GM19467 (cell line): ENCODE results near the gene LAMA1.

Experiments used
- ATAC-seq: cut with Tn5 transposase; IDR thresholded peaks from one replicate; pipeline ENCODE4 v1.9.1; 2021; ENCODE audit warnings: mild to moderate bottlenecking, moderate library complexity; ENCODE audit not compliant: unreplicated experiment

Gene LAMA1

DNA sequence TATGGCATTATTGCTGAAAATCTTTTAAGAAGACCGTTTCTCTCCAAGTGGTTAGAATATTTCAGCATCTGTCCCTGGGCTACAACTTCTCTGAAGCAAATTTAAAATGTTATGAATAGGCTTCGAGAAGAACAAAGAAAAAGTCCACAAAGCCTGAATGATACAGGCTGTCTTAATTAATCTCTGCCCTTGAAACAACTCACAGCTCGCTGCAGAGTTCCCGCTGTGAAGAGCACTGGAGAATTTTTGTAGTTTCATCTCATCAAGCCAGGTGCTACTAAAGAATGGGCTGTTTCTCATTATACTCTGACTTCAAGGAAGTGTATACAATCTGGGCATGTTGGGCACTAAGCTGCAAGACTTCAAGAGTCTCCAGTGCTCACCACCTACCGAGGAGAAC lies 67.6 kb downstream of the LAMA1 start:
- ATAC-seq: no peak

DNA sequence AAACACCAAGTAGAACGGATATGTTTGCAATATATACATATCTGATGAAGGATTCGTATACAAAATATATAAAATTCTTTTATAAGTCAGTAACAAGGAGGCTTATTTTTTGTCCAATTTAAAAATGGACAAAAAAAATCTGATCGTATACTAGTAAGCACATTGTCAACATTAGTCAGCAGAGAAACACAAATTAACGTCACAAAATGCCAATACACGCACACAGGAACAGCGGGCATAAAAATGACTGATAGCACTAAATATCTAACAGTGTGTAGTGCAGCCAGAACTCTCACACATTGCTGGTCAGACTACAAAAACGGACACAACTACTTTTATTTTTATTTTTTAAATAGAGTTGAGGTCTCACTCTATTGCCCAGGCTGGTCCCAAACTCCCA lies 69.5 kb downstream of the LAMA1 start:
- no peak for ATAC-seq

DNA sequence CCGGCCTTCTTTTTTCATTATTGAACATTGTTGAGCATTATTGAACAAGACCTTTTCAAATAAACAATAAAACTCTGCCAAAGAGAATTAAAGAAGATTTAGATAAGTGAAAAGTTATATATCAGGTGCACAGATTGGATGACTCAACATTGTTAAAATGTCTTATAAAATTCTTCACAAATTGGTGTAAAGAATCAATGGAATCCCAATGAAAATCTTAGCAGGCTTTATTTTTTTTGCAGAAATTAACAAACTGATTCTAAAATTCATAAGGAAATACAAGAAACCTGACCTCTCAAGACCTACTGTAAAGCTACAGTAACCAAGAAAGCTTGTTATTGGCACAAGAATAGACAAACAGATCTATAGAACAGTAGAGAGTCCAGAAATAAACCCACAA lies 70.3 kb downstream of the LAMA1 start:
- ATAC-seq: no peak

DNA sequence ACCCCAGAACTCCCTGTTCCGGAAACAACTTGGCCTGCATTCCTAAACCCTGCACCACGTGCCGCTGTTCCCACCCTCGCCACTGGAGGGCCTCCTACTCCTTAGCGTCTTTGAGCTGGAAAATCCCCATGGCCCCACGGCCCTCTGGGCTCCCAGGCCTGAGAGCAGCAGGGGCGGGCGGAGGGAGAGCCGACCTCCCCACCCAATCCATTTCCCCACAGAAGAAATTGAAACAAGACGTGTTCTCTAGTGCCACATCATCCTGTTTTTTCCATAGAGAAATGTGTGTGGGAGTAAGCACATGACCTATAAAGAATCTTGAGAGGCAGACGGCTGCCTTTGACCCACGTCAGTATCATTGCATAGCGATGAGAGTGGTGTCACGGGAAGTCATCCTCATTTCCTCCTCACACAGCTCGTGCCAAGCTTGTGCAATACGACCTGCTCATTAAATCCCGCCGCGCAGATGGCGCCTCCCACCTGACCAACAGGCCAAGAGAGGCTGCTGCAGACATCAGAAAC lies 79.2 kb downstream of the LAMA1 start:
- ATAC-seq: no peak

DNA sequence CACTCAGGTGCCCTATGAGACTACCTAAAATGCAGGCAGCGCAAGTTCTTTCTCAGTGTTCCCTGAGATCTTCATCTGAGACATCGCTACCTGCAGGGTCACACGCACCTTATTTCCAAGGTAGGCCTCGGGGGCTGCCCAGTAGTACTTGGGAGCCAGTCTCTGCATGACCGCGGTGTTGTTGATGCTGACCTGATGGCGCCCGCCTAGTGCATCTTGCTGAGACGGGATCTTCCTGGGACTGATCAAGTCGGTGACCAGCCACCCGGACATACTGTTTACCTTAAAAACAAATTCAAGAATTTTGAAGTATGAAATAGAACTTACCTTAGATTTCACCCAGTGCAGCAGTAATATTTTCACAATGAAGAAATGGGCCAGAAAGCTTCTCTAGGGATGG lies 80.1 kb downstream of the LAMA1 start:
- no peak for ATAC-seq

DNA sequence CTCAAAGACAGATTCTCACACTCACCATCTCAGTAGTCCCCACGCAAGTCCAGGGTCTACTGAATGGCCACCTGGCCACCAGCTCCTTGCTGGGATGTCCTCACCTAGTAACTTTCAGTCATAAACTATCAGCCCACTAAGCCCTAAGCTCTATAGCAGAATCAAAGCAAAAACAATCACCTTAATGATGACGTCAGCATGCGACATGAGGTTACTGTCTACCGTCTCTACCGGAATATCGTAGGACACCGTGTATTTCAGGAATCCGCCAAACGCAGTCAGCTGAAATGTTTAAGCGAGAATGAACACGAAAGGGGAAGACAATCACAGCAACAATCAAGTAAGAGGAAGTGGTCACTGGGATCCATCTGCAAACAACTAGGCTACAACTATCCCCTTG lies 81.8 kb downstream of the LAMA1 start:
- ATAC-seq: no peak

DNA sequence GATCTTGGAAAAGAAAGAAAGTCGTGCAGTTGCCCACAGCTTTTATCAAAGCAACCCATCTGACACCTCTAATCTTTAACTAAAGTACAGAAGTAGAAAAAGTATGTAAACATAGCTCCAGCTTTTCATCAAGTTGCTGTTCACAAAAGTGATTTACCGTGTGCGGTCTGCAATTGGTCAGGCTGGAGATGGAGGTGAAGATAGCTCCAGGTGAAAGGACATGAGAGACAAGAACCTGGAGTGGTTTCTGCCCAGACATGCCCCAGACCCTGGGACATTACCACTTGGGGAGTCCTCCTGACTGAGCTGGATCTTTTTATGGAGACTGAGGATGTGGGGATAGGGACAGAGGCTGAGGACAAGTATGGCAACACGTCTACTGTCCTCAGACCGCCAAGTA lies 82.7 kb downstream of the LAMA1 start:
- no peak for ATAC-seq

DNA sequence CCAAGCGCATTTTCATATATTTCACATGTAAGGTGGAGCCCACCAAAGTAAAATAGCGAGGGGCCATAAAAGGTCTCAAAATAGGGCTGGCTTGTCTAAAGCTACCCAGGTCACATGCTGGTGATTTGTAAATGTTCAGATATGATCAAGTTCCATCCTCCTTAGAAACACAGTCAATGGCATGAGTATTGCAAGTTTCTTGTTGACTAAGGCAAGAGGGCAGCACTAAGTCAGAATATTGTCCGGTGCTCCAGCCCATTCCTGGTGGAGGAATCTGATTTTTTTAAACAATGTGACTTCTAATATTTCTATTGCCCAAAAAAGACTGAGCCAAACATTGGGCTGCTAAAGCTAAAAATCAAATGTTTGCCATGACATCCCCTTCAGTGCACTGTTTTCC lies 85.1 kb downstream of the LAMA1 start:
- no peak for ATAC-seq

DNA sequence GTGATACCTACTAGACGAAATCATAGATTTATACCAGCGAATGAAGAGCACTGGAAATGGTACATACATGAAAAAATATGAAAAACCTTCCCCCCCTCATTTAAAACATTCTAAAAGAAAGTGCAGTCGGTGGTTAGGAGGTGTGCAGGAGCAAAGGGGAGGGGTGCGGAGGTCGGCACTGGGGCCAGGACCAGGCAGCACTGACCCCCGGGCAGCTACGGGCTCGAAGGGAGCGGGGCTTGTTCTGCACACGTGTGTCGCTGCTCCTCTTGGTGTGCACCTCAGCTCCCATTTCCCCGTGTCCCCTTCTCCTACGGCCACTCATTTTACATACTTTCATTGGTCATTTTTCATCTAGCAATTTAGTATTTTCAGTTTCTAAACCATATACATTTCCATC lies 89.0 kb downstream of the LAMA1 start:
- ATAC-seq: no peak

DNA sequence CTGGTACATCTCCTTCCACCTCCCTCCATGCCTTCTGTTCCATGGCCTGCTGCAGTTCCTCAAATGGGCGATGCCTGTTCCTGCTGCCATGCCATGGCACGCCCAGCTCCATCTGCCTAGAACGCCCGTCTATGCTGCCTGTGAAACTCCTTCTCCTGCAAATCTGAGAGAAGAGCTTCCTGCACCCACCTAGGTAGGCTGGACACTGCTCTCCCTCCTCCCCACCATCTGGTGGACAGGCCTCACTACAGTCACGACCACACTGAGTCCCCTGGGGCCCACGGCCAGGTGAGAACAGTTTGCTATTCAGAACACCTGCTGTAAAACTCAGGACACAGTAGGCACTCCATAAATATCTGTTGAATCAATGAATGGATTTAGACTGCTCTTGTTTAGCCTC lies 92.4 kb downstream of the LAMA1 start:
- ATAC-seq: no peak

DNA sequence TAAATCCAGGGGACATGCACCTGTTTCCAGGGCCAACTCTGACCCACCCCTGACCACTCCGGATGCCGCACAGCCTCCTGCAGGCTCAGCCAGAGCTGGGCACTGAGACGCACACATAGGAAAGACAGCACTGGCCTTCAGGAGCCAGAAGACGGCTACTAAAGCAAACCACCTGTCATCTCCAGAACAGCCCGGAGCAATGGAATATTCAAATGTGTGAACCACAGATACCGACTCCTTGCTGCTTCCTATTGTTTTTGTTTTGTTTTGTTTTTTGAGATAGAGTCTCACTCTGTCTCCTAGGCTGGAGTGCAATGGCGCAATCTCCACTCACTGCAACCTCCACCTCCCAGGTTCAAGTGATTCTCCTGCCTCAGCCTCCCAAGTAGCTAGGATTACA lies 94.0 kb downstream of the LAMA1 start:
- ATAC-seq: no peak

DNA sequence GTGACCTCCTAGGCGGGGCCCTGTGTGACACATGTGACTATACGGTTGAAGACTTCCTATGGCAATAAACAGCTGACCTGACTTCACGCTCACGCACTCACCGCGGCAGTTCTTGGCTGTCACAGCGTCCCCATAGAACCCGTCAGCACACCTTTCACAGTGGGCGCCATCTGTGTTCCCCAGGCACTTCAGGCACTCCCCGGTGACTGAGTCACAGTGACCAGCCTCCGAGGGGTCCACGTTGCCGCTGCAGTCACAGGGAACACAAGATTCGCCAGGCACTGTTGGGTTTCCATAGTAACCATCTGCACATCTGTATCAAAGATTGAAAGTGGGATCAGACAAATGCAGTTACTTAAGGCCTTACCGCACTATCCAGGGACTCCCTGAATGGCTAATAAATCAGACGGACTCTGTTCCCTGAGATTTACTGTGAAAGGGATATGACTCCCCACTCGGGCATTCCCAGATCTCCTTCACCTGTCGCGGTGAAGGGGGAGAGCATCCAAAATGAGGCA lies 94.5 kb downstream of the LAMA1 start:
- no peak for ATAC-seq

DNA sequence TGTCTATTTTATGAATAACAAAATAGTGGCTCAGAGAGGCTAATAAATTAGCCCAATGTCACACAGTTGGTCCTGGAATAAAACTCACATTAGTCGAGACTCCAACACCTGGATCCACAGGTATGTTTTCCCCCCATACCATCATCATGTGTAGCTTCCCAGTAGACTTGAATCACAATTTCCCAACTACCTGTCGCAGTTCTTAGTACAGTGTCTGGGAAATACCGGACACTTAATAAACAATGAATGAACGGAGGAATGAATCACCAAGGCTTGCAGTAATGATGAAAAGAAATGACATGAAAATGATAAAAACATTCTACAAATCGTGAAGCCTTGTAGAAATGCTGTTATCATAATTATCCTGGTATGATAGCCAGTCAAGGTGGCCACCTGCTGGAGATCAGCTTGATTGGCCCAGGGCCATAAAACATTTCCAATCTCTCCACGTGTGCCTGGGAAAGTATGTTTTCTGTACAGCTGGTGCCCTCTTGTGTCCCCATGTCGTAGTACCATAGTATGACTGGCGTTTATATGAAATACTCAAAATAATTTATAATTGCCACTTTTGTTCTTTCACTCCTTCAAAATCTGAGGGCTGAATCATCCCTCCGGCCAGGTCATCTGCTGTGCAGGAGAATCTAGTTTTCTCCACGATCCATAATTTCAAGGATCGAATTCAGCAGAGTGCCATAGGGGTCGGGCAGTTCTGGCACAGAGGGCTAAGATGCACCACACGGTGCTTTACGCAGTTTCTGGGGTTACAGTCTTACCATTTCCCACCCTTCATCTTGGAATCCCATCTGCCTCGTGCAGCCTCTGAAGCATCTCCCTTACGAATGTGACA lies 95.4 kb downstream of the LAMA1 start:
- ATAC-seq: no peak

DNA sequence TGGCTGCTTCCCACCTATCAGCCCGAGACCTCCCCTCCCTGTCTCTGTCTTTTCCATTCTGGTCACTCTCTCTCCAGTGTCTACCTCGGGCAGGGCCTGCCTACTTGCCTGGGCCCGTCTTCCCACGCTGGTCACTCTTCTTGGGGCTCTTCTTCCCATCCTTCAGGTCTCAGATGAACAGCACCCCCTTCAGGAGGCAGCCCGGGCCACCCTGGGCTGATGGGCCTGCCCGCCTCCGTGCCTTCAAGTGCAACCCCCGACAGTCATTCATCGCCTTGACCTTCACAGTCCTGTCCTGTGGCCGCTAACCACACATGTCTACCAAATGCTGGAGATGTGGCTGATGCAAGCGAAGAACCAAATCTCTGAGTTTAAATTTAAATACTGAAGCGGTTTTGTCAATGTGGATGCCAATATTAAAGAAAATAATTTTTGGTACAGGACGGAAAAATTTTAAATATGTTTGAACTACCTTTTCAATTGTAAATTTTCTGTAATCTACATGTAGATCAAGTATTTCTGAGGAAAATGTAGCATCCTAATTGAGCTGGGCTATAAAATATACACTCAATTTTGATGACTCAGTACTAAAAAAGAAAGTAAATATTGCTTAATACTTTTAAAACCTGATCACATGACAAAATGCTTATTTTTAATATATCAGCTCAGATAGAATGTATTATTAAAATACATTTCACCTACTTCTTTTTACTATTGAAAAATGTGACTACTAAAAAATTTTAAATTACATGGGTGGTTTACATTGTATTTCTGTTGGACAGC lies 96.4 kb downstream of the LAMA1 start:
- ATAC-seq: no peak

DNA sequence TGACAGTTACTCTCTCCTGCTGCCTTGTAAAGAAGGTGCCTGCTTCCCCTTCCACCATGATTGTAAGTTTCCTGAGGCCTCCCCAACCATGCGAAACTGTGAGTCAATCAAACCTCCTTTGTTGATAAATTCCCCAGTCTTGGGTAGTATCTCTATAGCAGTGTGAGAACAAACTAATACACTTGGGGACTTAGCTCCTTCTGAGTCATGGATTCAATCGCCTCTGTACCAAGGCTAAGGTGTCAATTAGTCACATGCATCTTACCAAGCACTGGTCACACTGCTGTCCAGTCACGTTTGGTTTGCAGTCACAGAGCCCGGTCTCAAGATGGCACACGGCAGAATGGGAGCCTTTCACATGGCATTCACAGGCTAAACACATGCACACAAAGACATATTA lies 100.6 kb downstream of the LAMA1 start:
- no peak for ATAC-seq

DNA sequence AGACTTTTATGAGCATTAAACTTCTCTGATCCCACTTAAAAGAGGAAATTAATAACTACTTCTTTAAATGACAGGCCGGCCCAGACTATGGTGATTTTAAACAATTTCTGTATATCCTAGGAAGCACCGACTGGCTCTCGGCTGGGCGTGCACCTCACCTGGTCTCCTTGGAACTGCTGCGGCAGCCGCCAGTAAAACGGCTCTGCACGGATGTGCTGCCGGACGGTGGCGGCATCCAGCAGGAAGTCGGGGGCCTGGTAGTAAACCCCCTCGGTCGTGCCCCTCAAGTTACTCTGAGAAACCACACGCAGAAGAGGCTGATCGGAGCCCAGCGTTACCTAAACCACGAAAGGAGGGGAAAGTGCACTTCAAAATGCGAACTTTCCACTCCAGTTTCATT lies 106.5 kb downstream of the LAMA1 start:
- no peak for ATAC-seq

DNA sequence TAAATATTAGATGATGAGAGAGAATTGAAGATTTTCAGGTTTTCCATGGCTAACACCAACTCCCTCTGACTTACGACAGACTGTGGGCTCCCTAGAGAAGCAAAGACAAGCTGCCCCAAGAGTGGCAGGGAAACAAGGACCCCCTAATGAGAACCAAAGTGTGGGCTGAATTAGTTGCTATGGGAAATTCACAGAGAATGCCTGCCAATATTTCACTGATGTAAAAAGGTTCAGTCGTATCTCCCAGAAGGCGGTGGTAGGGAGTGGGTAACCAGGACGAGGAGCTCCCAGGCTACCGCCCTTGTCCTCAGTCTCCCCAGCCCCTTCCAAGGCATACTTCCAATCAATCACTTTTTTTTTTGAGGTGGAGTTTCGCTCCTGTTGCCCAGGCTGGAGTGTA lies 113.6 kb downstream of the LAMA1 start:
- no peak for ATAC-seq

DNA sequence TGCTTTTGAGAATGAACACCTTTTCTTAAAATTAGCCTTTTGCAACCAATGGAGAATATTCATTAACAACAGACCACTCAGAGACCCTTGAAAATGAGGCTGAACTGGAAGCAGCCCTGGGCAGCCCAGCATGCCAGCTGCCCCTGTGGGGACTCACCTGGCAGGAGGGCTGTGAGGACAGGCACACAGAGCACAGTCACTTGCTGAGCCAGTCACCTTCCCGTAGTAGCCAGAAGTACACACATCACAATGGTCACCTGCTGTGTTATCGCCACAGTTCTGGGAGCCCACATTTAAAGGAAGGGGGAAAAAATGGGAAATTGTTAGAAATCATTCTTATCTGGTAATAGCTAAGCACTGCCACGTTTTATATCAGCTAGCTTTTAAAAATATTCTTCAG lies 115.5 kb downstream of the LAMA1 start:
- no peak for ATAC-seq

DNA sequence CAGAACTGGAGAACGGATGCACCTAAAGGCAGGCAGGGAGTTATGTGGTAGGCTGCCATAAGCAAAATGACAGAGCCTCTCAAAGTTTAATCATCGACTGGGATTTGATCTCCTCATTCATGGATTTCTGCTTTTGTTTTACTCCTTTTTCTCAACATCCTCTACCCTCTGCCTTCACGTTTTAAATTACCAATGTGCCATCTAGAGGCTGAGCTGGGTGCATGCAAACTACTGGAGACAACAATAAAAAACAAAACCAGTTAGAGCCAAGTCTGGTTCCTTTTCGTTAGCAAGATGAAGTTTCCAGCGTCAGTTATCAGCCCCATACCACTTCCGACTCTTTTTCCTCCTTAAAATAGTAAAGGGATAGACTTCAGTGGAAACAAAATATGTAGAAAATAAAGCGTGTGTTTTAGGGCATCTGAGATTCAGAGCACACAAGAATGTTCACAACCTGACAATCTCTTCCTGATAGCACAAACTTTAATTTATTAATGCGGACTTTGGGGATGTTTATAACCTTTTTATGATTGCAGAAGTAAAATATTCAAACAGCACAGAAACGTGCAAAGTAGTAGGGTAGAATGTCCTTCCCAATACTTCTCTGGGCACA lies 117.0 kb downstream of the LAMA1 start:
- no peak for ATAC-seq

DNA sequence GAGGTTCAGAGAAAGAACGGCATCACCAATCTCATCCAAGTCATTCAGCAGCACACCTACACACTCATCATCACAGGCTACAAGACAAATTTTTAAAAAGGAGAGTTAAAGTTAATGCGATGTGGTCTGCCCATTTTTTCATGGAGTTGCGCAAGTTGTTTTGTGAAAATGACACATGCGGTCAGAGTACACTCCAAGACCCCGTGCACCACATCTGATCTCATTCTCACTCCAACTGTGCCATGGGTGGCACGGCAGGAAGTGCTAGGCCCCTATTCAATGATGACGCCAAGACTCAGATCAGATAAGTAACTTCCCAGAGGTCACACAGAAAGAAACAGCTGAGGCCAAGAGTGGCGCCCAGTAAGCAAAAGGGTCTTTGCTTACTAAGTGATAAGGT lies 119.8 kb downstream of the LAMA1 start:
- no peak for ATAC-seq

DNA sequence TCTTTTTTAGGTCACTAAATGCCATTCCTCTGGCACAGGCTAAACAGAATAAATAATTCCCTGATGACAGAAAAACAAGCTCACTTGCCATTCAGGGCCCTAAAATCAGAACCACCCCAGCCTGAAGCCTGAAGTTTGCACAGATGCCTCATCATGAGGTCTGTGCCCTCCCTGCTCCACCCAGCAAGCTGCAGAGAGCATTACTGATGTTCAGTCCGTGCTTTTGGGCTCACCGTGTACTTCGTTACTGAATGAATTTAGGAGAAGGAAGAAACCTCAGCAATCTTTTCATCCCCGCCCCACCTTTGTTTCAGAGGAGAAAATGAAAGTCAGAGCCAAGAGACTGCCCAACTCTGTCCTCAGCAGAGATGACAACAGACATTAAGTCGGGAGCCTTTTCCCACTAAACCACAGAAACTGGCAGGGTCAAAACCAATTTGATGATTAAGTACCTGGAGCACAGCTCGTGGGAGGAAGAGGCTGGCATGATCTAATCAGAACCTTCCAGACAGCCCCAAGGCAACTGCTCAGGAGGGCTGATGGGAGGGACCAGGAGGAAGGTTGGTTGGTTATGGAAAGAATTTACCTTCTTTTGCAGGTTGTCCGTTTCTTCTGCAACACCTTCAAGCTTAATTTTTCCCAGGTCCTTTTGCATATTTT lies 122.7 kb downstream of the LAMA1 start:
- ATAC-seq: no peak
